Liver (tissue), 9 donors: ENCODE data around the gene AP5S1. TPM values are rescaled to one million over a fixed set of nuclear protein-coding genes. Genes with fewer than 3 reads are reported as not detected.

Source experiments
- DNase-seq: peaks from one replicate; pipeline ENCODE4 v3.0.0-alpha.2; 2017; ENCODE audit warnings: low spot score
- H3K27ac ChIP-seq, 2 donors: one replicate each; pipeline ENCODE4 v1.7.0; 2013; ENCODE audit warnings: inconsistent platforms in 2 of 2, low read length in 2 of 2, control low read depth in 1 of 2, low read depth in 1 of 2, mild to moderate bottlenecking in 1 of 2
- H3K27me3 ChIP-seq, 4 donors: one replicate each; pipeline versions ENCODE4 v1.6.1 to v1.7.0; 2013; ENCODE audit warnings: low read length in 3 of 4, inconsistent platforms in 1 of 4, mild to moderate bottlenecking in 1 of 4, moderate library complexity in 1 of 4; ENCODE audit not compliant: control insufficient read depth in 4 of 4, insufficient read depth in 4 of 4
- H3K36me3 ChIP-seq, 4 donors: one replicate each; pipeline versions ENCODE4 v1.6.1 to v1.7.0; 2013; ENCODE audit warnings: low read length in 3 of 4, mild to moderate bottlenecking in 3 of 4, low read depth in 1 of 4, moderate library complexity in 1 of 4; ENCODE audit not compliant: control insufficient read depth in 4 of 4, insufficient read depth in 3 of 4
- H3K4me1 ChIP-seq, 4 donors: one replicate each; pipeline versions ENCODE4 v1.6.1 to v1.7.0; 2013; ENCODE audit warnings: low read length in 3 of 4, mild to moderate bottlenecking in 3 of 4, moderate library complexity in 1 of 4; ENCODE audit not compliant: control insufficient read depth in 4 of 4, insufficient read depth in 4 of 4
- H3K4me3 ChIP-seq, 3 donors: one replicate each; pipeline versions ENCODE4 v1.6.1 to v1.7.0; 2013; ENCODE audit warnings: low read length in 3 of 3, control low read depth in 1 of 3, low read depth in 1 of 3, mild to moderate bottlenecking in 1 of 3
- H3K9ac ChIP-seq, 2 donors: one replicate each; pipeline ENCODE4 v1.7.0; 2013; ENCODE audit warnings: low read length in 2 of 2, mild to moderate bottlenecking in 2 of 2, moderate library complexity in 2 of 2, control low read depth in 1 of 2, low read depth in 1 of 2
- H3K9me3 ChIP-seq, 4 donors: one replicate each; pipeline versions ENCODE4 v1.6.1 to v1.7.0; 2013; ENCODE audit warnings: low read length in 3 of 4; ENCODE audit not compliant: control insufficient read depth in 4 of 4
- ATF3 ChIP-seq: IDR thresholded peaks from 2 replicates; pipeline ENCODE4 v1.6.1; 2016; ENCODE audit warnings: antibody characterized with exemption
- EGR1 ChIP-seq, 2 donors: IDR thresholded peaks; 2 replicates each; pipeline ENCODE4 v1.6.1; 2016 to 2018; ENCODE audit warnings: antibody characterized with exemption in 2 of 2, low read depth in 2 of 2
- FOXA1 ChIP-seq: IDR thresholded peaks from 2 replicates; pipeline ENCODE4 v1.6.1; 2016; ENCODE audit warnings: antibody characterized with exemption
- FOXA2 ChIP-seq: IDR thresholded peaks from 2 replicates; pipeline ENCODE4 v1.6.1; 2016; ENCODE audit warnings: antibody characterized with exemption
- GABPA ChIP-seq, 2 donors: IDR thresholded peaks in 1 of 2; conservative IDR thresholded peaks in 1 of 2; 2 replicates each; pipeline ENCODE4 v1.6.1; 2016; ENCODE audit warnings: antibody characterized with exemption in 2 of 2, mild to moderate bottlenecking in 1 of 2, moderate library complexity in 1 of 2
- HNF4A ChIP-seq, 2 donors: conservative IDR thresholded peaks; 2 replicates each; pipeline ENCODE4 v1.6.1; 2016; ENCODE audit warnings: antibody characterized with exemption in 2 of 2, mild to moderate bottlenecking in 2 of 2
- HNF4G ChIP-seq: IDR thresholded peaks from 2 replicates; pipeline ENCODE4 v1.6.1; 2016; ENCODE audit warnings: antibody characterized with exemption
- JUND ChIP-seq, 2 donors: IDR thresholded peaks; 2 replicates each; pipeline ENCODE4 v1.6.1; 2016; ENCODE audit warnings: antibody characterized with exemption in 2 of 2
- MAX ChIP-seq: IDR thresholded peaks from 2 replicates; pipeline ENCODE4 v1.6.1; 2016; ENCODE audit warnings: antibody characterized with exemption
- NR2F2 ChIP-seq: IDR thresholded peaks from 2 replicates; pipeline ENCODE4 v1.6.1; 2016; ENCODE audit warnings: antibody characterized with exemption
- RAD21 ChIP-seq, 2 donors: IDR thresholded peaks; 2 replicates each; pipeline ENCODE4 v1.6.1; 2016; ENCODE audit warnings: antibody characterized with exemption in 2 of 2, mild to moderate bottlenecking in 2 of 2
- RXRA ChIP-seq, 2 donors: IDR thresholded peaks; 2 replicates each; pipeline ENCODE4 v1.6.1; 2017 to 2018; ENCODE audit warnings: antibody characterized with exemption in 2 of 2, mild to moderate bottlenecking in 1 of 2
- SP1 ChIP-seq: IDR thresholded peaks from 2 replicates; pipeline ENCODE4 v1.6.1; 2018; ENCODE audit warnings: antibody characterized with exemption, mild to moderate bottlenecking
- TAF1 ChIP-seq: conservative IDR thresholded peaks from 2 replicates; pipeline ENCODE4 v1.6.1; 2016; ENCODE audit warnings: antibody characterized with exemption, mild to moderate bottlenecking
- WGBS: extraction: QIAGEN DNeasy Blood & Tissue Kit; methylation state at CpG from one replicate; pipeline ENCODE4 v1.1.7; 2013; 5-methylcytosine and 5-hydroxymethylcytosine counted together
- polyA plus RNA-seq, 2 donors: library from polyadenylated mRNA; stranded (reverse) in 1 of 2; unstranded in 1 of 2; fragments of 200-250 nt in 1 of 2; fragments of >200 nt in 1 of 2; fragmentation: Nextera tagmentation in 1 of 2; extraction: Ambion mirVana in 1 of 2; gene quantifications; one replicate each; pipeline versions ENCODE4 v1.2.1 to v1.2.3, GENCODE V29; 2013 to 2015
- total RNA-seq, 2 donors: library from RNA; depleted of rRNA; stranded (reverse); fragments of >200 nt; gene quantifications; one replicate each; pipeline ENCODE4 v1.2.3, GENCODE V29; 2014
- TF ChIP-seq, protein P1 (sequence below): IDR thresholded peaks from 2 replicates; pipeline ENCODE4 v1.6.1; 2016; ENCODE audit warnings: antibody characterized with exemption
- TF ChIP-seq, protein P2 (sequence below): fragments of 150-350 bp; IDR thresholded peaks from 2 replicates; pipeline ENCODE4 v1.5.1; 2017; ENCODE audit warnings: improper control_type of control experiment, low read depth, low read length; ENCODE audit not compliant: missing input control
- TF ChIP-seq, protein P3 (sequence below): IDR thresholded peaks from 2 replicates; pipeline ENCODE4 v1.6.1; 2016; ENCODE audit warnings: antibody characterized with exemption, mild to moderate bottlenecking
- donor health status: healthy.
- donor health status: healthy.
- donor health status: healthy.
- donor health status: healthy.
- donor health status: healthy.

AP5S1 gene
- total and polyA plus RNA-seq, 4 donors, result 9.1 to 14.5 (median 11.1) TPM

GRCh38 chr20:3825526-3825925, 5.2 kb downstream of the AP5S1 start:
- Histone ChIP-seq H3K27me3 (no peaks in the 10 kb centered on the region), H3K4me3 (no peak overlapping the region), H3K36me3 (peaks cover 3 to 48% (median 20%) of the 10 kb centered on the region in 4 donors), H3K9me3 (no peaks in the 10 kb centered on the region), H3K9ac (no peak overlapping the region), H3K4me1 (peaks cover 0 to 7% (median 6%) of the 10 kb centered on the region in 4 donors), H3K27ac (no peak overlapping the region)
- no peak for DNase-seq
- WGBS, result 87% methylated on average over 7 of the region's 7 CpGs
- TF ChIP-seq JUND (IDR thresholded peaks at IDR 0.05) (no peak), MAX (no peak), HNF4G (no peak), HNF4A (conservative IDR thresholded peaks at IDR 0.05) (no peak), TAF1 (no peak), NR2F2 (no peak), ATF3 (no peak), FOXA1 (no peak), RAD21 (IDR thresholded peaks at IDR 0.05) (no peak)
- TF ChIP-seq, protein P1, sequence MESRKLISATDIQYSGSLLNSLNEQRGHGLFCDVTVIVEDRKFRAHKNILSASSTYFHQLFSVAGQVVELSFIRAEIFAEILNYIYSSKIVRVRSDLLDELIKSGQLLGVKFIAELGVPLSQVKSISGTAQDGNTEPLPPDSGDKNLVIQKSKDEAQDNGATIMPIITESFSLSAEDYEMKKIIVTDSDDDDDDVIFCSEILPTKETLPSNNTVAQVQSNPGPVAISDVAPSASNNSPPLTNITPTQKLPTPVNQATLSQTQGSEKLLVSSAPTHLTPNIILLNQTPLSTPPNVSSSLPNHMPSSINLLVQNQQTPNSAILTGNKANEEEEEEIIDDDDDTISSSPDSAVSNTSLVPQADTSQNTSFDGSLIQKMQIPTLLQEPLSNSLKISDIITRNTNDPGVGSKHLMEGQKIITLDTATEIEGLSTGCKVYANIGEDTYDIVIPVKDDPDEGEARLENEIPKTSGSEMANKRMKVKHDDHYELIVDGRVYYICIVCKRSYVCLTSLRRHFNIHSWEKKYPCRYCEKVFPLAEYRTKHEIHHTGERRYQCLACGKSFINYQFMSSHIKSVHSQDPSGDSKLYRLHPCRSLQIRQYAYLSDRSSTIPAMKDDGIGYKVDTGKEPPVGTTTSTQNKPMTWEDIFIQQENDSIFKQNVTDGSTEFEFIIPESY, result no peak

GRCh38 chr20:3826420-3826819, 6.1 kb downstream of the AP5S1 start:
- peaks cover 0 to 2% (median 1%) of the 10 kb centered on the region in 4 donors for H3K4me1 ChIP-seq
- H3K9me3 ChIP-seq, result no peaks in the 10 kb centered on the region
- DNase-seq, result no peak
- peaks cover 3 to 48% (median 20%) of the 10 kb centered on the region in 4 donors for H3K36me3 ChIP-seq
- no peak overlapping the region for H3K4me3 ChIP-seq
- no peak overlapping the region for H3K27ac ChIP-seq
- no peak for TF ChIP-seq FOXA2
- H3K9ac ChIP-seq, result no peak overlapping the region
- no peaks in the 10 kb centered on the region for H3K27me3 ChIP-seq
- WGBS, result 87% methylated on average over 4 of the region's 4 CpGs

- Histone ChIP-seq H3K36me3 (peaks cover 1 to 33% (median 12%) of the 10 kb centered on the region in 4 donors), H3K4me3 (no peak overlapping the region), H3K27me3 (no peaks in the 10 kb centered on the region), H3K27ac (no peak overlapping the region), H3K9ac (no peak overlapping the region), H3K9me3 (no peaks in the 10 kb centered on the region), H3K4me1 (no peaks in the 10 kb centered on the region)
- DNase-seq, result no peak
- WGBS, result 91% methylated on average over 3 of the region's 3 CpGs
- TF ChIP-seq GABPA (IDR thresholded peaks at IDR 0.05 in 1 of 2, conservative IDR thresholded peaks at IDR 0.05 in 1 of 2), result no peak
- no peak for TF ChIP-seq FOXA2
- no peak for TF ChIP-seq NR2F2
- no peak for TF ChIP-seq JUND (IDR thresholded peaks at IDR 0.05)
- no peak for TF ChIP-seq RXRA (IDR thresholded peaks at IDR 0.05)
- TF ChIP-seq EGR1 (IDR thresholded peaks at IDR 0.05; ENCODE audit: low read depth in 2 of 2), result no peak
- TF ChIP-seq, protein P2, sequence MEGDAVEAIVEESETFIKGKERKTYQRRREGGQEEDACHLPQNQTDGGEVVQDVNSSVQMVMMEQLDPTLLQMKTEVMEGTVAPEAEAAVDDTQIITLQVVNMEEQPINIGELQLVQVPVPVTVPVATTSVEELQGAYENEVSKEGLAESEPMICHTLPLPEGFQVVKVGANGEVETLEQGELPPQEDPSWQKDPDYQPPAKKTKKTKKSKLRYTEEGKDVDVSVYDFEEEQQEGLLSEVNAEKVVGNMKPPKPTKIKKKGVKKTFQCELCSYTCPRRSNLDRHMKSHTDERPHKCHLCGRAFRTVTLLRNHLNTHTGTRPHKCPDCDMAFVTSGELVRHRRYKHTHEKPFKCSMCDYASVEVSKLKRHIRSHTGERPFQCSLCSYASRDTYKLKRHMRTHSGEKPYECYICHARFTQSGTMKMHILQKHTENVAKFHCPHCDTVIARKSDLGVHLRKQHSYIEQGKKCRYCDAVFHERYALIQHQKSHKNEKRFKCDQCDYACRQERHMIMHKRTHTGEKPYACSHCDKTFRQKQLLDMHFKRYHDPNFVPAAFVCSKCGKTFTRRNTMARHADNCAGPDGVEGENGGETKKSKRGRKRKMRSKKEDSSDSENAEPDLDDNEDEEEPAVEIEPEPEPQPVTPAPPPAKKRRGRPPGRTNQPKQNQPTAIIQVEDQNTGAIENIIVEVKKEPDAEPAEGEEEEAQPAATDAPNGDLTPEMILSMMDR, result no peak
- TF ChIP-seq SP1, result no peak
- TF ChIP-seq ATF3, result no peak
- no peak for TF ChIP-seq TAF1
- TF ChIP-seq MAX, result no peak
- no peak for TF ChIP-seq FOXA1
- TF ChIP-seq, protein P3, sequence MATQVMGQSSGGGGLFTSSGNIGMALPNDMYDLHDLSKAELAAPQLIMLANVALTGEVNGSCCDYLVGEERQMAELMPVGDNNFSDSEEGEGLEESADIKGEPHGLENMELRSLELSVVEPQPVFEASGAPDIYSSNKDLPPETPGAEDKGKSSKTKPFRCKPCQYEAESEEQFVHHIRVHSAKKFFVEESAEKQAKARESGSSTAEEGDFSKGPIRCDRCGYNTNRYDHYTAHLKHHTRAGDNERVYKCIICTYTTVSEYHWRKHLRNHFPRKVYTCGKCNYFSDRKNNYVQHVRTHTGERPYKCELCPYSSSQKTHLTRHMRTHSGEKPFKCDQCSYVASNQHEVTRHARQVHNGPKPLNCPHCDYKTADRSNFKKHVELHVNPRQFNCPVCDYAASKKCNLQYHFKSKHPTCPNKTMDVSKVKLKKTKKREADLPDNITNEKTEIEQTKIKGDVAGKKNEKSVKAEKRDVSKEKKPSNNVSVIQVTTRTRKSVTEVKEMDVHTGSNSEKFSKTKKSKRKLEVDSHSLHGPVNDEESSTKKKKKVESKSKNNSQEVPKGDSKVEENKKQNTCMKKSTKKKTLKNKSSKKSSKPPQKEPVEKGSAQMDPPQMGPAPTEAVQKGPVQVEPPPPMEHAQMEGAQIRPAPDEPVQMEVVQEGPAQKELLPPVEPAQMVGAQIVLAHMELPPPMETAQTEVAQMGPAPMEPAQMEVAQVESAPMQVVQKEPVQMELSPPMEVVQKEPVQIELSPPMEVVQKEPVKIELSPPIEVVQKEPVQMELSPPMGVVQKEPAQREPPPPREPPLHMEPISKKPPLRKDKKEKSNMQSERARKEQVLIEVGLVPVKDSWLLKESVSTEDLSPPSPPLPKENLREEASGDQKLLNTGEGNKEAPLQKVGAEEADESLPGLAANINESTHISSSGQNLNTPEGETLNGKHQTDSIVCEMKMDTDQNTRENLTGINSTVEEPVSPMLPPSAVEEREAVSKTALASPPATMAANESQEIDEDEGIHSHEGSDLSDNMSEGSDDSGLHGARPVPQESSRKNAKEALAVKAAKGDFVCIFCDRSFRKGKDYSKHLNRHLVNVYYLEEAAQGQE, result no peak
- TF ChIP-seq, protein P1, result no peak
These were observed 8.5 kb downstream of the AP5S1 start for GRCh38 chr20:3828798-3829197.
